Fibroblast of lung (primary cell): ENCODE data around the gene CLTCL1.

ENCODE experiments used
- EZH2 ChIP-seq: IDR thresholded peaks from 2 replicates; pipeline ENCODE4 v1.5.1; 2012; ENCODE audit warnings: low read length, control low read depth, mild to moderate bottlenecking; ENCODE audit errors: missing control alignments
- TF ChIP-seq, protein P1 (sequence below), 2 donors: IDR thresholded peaks in 1 of 2; conservative IDR thresholded peaks in 1 of 2; 1 replicate in 1 of 2; 2 replicates in 1 of 2; pipeline ENCODE4 v1.5.1; 2011 to 2012; ENCODE audit warnings: low read length in 2 of 2, control low read depth in 1 of 2, inconsistent platforms in 1 of 2, low read depth in 1 of 2, mild to moderate bottlenecking in 1 of 2

- TF ChIP-seq, protein P1, sequence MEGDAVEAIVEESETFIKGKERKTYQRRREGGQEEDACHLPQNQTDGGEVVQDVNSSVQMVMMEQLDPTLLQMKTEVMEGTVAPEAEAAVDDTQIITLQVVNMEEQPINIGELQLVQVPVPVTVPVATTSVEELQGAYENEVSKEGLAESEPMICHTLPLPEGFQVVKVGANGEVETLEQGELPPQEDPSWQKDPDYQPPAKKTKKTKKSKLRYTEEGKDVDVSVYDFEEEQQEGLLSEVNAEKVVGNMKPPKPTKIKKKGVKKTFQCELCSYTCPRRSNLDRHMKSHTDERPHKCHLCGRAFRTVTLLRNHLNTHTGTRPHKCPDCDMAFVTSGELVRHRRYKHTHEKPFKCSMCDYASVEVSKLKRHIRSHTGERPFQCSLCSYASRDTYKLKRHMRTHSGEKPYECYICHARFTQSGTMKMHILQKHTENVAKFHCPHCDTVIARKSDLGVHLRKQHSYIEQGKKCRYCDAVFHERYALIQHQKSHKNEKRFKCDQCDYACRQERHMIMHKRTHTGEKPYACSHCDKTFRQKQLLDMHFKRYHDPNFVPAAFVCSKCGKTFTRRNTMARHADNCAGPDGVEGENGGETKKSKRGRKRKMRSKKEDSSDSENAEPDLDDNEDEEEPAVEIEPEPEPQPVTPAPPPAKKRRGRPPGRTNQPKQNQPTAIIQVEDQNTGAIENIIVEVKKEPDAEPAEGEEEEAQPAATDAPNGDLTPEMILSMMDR (conservative IDR thresholded peaks at IDR 0.05 in 1 of 2, IDR thresholded peaks at IDR 0.05 in 1 of 2; ENCODE audit: low read depth in 1 of 2, low read length in 2 of 2) = no peak
- TF ChIP-seq EZH2 = no peak
Measured at GRCh38 chr22:19329454-19329853, 37.9 kb upstream of the CLTCL1 start.
